LNCAP (cell line): ENCODE measurements around the gene NTRK2.

Experiments used
- TF ChIP-seq, protein P1 (sequence below): fragments of 450-650 bp; IDR thresholded peaks from 2 replicates; pipeline ENCODE4 v1.5.1; 2017; ENCODE audit warnings: mild to moderate bottlenecking

NTRK2 gene

DNA sequence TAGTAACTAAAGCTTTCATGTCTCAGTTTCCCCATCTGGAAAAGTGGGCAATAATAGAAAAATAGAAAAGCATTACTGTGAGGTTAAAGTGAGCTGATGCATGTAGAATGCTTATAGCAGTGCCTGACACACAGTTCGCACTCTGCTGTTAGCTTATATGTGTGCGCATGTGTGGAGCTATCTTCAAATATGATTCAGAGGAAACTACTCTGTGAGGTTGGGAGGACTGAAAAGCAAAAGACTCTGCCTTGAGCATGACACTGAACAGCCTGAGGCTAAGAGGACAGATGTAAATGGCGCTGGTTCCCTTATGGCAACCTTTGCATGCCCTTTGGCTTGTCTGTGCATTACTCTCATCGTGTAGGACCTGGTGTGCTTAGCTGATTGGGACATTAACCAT, 19.4 kb downstream of the NTRK2 start:
- TF ChIP-seq, protein P1, sequence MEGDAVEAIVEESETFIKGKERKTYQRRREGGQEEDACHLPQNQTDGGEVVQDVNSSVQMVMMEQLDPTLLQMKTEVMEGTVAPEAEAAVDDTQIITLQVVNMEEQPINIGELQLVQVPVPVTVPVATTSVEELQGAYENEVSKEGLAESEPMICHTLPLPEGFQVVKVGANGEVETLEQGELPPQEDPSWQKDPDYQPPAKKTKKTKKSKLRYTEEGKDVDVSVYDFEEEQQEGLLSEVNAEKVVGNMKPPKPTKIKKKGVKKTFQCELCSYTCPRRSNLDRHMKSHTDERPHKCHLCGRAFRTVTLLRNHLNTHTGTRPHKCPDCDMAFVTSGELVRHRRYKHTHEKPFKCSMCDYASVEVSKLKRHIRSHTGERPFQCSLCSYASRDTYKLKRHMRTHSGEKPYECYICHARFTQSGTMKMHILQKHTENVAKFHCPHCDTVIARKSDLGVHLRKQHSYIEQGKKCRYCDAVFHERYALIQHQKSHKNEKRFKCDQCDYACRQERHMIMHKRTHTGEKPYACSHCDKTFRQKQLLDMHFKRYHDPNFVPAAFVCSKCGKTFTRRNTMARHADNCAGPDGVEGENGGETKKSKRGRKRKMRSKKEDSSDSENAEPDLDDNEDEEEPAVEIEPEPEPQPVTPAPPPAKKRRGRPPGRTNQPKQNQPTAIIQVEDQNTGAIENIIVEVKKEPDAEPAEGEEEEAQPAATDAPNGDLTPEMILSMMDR = no peak

DNA sequence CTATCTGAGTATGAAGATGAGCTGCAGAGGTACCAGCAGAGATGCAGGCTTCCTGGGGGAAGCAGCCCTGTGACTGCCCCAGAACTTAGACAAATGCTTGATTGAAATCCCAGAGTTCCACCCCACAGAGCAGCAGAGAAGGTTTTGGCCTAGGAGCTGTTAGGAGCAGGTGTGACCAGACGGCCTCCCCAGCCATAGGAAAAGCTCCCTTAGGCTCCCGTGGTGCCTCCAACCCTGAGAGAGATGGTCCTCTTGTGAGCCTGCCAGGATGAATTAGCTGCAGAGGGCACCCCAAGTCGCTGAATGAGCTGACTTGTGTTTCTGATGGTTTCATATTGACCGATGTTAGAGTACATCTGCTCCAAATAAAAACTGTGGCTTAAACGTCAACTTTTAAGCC, 22.1 kb downstream of the NTRK2 start:
- TF ChIP-seq, protein P1 = no peak

DNA sequence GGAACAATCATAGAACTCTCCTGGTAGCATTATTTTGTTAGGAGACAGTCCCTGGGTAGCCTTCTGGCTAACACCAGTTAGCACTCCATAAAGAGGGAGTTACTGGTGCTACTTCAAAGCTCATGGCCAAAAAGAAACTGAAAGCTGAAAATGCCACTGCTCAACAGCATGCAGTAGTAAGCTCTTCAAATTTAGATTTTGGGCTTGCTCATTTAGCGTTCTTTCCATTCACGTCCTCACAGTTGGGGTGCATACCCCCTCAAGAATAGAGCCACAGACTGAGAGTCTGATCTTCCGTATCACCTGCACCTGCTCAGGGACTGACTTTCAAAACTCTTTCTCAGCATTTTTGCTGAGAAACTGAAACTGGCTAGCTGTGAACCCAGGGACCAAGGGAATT, 24.7 kb downstream of the NTRK2 start:
- TF ChIP-seq, protein P1 = no peak

DNA sequence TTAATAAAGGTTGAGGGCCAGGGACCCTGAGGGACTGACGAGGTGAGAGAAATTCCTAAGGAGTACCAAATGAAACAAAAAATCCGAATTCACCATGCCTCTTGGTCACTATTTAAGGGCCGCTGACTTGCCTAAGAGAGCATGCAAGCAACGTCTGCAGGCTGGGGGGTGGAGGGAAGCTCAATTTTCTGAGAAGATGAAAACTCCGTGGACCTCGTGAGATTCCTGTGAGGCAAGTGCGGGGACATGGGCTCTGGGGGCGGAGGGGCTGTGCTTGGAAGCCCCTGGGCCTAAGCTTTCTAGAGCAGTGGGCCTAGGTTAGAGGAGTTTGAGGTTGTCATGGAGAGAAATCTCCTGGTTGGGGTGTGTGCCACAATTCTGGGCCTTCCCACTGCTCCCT, 27.5 kb downstream of the NTRK2 start:
- TF ChIP-seq, protein P1 = no peak

DNA sequence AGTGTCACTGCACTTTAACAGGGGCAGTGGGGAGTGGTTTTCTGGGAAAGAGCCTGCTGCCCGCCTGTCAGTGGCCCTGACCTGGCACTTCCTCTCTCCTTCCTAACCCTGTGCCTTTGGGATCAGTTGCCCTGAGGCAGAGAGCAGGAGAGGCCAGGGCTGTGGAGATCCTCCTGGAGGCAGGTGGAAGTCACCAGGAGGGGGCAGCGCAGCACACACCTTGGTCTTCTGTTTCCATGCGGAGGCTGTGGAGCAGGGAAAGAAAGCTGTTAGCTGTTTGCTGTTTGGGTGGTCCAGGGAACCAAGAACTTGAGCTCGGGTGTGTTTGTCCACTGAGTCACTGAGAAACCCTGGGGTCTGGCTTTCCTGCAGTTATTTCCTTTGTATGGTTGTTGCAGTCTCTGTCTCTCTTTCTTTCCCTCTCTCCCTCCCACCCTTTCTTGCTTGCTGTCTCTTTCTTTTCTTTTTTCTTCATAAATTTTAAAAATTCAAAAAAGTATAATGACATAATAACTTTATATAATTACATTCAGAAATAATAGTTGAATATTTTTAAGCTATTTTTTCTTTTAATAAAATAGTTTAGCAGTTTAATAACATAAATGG, 28.1 kb downstream of the NTRK2 start:
- TF ChIP-seq, protein P1 = peak; percentile 83

DNA sequence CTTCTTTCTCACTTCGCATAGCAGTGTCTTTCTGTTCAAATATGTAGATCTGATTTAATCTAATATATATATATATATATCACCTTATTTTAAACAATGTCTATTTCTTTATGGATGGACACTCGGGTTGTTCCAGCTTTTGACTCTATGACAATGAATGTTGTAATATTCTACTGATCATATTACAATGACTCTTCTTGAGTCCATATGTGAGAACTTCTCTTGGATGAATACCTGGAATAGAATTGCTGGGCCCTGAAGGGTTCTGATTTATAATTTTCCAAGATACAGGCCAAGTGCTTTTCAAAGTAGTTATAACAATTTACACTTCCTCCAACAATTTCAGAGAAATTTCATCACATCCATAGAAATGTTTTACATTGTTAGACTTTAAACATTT, 28.8 kb downstream of the NTRK2 start:
- TF ChIP-seq, protein P1 = no peak

DNA sequence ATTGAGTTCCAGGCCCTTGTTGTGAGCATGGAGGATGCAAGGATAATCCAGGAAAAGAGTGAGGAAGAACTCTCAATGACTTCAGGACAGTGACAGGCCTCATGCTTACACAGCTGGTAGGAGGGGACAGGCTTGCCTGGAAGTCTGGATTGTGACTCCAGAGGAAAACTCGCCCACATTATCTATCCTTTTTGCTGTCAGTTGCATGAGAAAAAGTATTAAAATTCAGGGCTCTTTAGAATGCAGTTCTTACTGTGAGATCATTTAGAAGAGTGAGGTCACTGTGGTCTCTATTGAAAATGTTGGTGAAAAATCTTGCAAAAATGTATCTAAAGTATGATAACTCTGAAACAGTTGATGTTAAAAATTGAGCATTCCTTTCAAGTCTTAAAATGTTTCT, 30.5 kb downstream of the NTRK2 start:
- TF ChIP-seq, protein P1 = no peak

DNA sequence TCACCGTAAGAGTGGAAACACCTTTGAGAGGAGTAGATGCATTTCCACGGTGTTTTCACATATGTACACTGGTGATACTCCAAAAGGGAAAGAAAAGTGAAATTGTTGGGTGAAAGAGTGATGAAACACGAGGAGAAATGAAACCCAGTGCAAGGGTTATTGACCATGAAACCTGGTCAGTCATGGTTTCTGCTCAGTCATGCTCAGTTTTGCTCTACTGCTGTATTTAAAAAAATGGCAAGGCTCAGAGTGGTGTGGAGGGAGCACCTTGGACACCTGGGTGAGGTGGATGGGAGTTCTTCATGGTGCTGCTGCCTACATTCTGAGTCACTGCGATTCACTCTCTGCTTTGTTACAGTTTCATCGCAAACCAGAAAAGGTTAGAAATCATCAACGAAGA, 32.3 kb downstream of the NTRK2 start:
- TF ChIP-seq, protein P1 = no peak
